ENCODE data around the gene CELA3A. TPM values are rescaled to one million over a fixed set of nuclear protein-coding genes. Genes with fewer than 3 reads are reported as not detected.

Gene CELA3A
- total and polyA plus RNA-seq, 2 of the 13 experiments (the other 11 are each of a cell fraction or from before 2014, with no cell fraction given), result 0.09 TPM; not detected in 1

DNA sequence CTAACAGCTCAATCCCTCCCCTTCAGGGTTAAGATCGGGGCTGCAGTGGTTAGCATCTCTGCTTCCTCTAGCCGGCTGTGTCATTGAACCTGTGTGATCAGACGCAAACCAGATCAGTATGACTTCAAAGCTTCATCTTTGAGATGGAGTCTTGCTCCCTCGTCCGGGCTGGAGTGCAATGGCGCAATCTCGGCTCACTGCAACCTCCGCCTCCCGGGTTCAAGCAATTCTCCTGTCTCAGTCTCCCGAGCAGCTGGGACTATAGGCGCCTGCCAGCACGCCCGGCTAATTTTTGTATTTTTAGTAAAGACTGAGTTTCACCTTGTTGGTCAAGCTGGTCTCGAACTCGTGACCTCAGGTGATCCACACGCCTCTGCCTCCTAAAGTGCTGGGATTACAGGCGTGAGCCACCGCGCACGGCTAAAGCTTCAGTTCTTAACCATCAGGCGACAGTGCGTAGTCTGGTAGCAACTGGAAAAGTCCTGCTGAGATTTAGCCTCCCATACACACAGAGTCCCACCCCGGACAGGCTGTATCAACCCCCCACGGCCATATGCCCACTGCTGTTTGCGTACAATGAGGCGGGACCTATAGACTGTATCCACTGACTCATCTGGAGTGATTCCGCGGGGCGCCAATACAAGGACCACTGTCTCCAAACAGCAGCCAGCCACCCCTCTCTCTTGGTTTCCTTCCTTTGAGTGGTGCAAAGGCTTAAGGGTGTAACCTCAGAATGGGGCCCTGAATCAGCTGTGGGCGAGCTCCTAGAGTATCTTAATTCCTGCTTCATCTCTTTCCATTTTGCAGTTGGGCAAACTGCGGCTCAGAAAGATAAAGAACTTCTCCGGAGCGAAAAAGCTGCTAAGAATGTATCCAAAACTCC, 23.3 kb downstream of the CELA3A start (continued):
- TF ChIP-seq, protein P1, sequence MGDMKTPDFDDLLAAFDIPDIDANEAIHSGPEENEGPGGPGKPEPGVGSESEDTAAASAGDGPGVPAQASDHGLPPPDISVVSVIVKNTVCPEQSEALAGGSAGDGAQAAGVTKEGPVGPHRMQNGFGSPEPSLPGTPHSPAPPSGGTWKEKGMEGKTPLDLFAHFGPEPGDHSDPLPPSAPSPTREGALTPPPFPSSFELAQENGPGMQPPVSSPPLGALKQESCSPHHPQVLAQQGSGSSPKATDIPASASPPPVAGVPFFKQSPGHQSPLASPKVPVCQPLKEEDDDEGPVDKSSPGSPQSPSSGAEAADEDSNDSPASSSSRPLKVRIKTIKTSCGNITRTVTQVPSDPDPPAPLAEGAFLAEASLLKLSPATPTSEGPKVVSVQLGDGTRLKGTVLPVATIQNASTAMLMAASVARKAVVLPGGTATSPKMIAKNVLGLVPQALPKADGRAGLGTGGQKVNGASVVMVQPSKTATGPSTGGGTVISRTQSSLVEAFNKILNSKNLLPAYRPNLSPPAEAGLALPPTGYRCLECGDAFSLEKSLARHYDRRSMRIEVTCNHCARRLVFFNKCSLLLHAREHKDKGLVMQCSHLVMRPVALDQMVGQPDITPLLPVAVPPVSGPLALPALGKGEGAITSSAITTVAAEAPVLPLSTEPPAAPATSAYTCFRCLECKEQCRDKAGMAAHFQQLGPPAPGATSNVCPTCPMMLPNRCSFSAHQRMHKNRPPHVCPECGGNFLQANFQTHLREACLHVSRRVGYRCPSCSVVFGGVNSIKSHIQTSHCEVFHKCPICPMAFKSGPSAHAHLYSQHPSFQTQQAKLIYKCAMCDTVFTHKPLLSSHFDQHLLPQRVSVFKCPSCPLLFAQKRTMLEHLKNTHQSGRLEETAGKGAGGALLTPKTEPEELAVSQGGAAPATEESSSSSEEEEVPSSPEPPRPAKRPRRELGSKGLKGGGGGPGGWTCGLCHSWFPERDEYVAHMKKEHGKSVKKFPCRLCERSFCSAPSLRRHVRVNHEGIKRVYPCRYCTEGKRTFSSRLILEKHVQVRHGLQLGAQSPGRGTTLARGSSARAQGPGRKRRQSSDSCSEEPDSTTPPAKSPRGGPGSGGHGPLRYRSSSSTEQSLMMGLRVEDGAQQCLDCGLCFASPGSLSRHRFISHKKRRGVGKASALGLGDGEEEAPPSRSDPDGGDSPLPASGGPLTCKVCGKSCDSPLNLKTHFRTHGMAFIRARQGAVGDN (CRISPR knock-in tag; IDR thresholded peaks at IDR 0.05), result no peak
- no peak for TF ChIP-seq EP300 (IDR thresholded peaks at IDR 0.05; ENCODE audit: low read depth in 2 of 2, low read length in 2 of 2)
- no peak for TF ChIP-seq EP300 (CRISPR knock-in tag; IDR thresholded peaks at IDR 0.05; ENCODE audit: borderline replicate concordance)
- TF ChIP-seq, protein P2, sequence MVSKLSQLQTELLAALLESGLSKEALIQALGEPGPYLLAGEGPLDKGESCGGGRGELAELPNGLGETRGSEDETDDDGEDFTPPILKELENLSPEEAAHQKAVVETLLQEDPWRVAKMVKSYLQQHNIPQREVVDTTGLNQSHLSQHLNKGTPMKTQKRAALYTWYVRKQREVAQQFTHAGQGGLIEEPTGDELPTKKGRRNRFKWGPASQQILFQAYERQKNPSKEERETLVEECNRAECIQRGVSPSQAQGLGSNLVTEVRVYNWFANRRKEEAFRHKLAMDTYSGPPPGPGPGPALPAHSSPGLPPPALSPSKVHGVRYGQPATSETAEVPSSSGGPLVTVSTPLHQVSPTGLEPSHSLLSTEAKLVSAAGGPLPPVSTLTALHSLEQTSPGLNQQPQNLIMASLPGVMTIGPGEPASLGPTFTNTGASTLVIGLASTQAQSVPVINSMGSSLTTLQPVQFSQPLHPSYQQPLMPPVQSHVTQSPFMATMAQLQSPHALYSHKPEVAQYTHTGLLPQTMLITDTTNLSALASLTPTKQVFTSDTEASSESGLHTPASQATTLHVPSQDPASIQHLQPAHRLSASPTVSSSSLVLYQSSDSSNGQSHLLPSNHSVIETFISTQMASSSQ (IDR thresholded peaks at IDR 0.05; ENCODE audit: low read depth), result no peak
- TF ChIP-seq, protein P2 (CRISPR knock-in tag; IDR thresholded peaks at IDR 0.05; ENCODE audit: borderline replicate concordance), result no peak
- no peak for TF ChIP-seq REL (CRISPR knock-in tag; conservative IDR thresholded peaks at IDR 0.05)
- TF ChIP-seq, protein P3, sequence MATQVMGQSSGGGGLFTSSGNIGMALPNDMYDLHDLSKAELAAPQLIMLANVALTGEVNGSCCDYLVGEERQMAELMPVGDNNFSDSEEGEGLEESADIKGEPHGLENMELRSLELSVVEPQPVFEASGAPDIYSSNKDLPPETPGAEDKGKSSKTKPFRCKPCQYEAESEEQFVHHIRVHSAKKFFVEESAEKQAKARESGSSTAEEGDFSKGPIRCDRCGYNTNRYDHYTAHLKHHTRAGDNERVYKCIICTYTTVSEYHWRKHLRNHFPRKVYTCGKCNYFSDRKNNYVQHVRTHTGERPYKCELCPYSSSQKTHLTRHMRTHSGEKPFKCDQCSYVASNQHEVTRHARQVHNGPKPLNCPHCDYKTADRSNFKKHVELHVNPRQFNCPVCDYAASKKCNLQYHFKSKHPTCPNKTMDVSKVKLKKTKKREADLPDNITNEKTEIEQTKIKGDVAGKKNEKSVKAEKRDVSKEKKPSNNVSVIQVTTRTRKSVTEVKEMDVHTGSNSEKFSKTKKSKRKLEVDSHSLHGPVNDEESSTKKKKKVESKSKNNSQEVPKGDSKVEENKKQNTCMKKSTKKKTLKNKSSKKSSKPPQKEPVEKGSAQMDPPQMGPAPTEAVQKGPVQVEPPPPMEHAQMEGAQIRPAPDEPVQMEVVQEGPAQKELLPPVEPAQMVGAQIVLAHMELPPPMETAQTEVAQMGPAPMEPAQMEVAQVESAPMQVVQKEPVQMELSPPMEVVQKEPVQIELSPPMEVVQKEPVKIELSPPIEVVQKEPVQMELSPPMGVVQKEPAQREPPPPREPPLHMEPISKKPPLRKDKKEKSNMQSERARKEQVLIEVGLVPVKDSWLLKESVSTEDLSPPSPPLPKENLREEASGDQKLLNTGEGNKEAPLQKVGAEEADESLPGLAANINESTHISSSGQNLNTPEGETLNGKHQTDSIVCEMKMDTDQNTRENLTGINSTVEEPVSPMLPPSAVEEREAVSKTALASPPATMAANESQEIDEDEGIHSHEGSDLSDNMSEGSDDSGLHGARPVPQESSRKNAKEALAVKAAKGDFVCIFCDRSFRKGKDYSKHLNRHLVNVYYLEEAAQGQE (IDR thresholded peaks at IDR 0.05; ENCODE audit: borderline replicate concordance in 1 of 2, low read depth in 1 of 2, low read length in 2 of 2), result no peak
- TF ChIP-seq, protein P4, sequence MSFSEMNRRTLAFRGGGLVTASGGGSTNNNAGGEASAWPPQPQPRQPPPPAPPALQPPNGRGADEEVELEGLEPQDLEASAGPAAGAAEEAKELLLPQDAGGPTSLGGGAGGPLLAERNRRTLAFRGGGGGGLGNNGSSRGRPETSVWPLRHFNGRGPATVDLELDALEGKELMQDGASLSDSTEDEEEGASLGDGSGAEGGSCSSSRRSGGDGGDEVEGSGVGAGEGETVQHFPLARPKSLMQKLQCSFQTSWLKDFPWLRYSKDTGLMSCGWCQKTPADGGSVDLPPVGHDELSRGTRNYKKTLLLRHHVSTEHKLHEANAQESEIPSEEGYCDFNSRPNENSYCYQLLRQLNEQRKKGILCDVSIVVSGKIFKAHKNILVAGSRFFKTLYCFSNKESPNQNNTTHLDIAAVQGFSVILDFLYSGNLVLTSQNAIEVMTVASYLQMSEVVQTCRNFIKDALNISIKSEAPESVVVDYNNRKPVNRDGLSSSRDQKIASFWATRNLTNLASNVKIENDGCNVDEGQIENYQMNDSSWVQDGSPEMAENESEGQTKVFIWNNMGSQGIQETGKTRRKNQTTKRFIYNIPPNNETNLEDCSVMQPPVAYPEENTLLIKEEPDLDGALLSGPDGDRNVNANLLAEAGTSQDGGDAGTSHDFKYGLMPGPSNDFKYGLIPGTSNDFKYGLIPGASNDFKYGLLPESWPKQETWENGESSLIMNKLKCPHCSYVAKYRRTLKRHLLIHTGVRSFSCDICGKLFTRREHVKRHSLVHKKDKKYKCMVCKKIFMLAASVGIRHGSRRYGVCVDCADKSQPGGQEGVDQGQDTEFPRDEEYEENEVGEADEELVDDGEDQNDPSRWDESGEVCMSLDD (CRISPR knock-in tag; IDR thresholded peaks at IDR 0.05; ENCODE audit: borderline replicate concordance), result no peak
- TF ChIP-seq, protein P5, sequence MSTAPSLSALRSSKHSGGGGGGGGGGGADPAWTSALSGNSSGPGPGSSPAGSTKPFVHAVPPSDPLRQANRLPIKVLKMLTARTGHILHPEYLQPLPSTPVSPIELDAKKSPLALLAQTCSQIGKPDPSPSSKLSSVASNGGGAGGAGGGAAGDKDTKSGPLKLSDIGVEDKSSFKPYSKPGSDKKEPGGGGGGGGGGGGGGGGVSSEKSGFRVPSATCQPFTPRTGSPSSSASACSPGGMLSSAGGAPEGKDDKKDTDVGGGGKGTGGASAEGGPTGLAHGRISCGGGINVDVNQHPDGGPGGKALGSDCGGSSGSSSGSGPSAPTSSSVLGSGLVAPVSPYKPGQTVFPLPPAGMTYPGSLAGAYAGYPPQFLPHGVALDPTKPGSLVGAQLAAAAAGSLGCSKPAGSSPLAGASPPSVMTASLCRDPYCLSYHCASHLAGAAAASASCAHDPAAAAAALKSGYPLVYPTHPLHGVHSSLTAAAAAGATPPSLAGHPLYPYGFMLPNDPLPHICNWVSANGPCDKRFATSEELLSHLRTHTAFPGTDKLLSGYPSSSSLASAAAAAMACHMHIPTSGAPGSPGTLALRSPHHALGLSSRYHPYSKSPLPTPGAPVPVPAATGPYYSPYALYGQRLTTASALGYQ (CRISPR knock-in tag; IDR thresholded peaks at IDR 0.05), result no peak; the same call in 1 of the 2 replicates
